Measurements from ENCODE around the gene CEP44.
"Not testable (repeated sequence)": the region's sequence is repeated elsewhere in the genome, so short reads cannot be mapped to it uniquely, and the experiment has no call there.

CEP44 gene

DNA sequence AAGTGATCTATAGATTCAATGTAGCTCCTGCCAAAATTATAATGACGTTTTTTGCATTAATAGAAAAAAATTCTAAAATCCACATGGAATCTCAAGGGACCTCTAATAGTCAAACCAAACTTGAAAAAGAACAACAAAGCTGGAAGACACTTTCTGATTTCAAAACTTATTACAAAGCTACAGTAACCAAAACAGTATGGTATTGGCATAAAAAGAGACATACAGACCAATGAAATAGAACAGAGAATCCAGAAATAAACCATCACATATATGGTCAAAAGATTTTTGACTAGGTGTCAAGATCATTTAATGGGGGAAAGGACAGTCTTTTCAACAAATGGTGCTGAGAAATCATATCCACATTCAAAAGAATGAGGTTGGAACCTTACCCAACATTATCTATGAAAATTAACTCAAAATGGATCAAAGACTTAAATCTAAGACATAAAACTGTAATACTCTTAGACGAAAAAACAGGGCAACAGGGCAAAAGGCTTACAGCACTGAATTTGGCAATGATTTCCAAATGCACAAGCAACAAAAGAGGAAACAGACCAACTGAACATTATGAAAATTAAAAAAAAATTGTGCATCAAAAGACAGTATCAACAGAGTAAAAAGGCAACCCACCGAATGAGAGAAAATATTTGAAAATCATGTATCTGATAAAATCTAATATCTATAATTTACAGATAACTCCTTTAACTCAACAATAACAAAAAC is 4.1 kb upstream of the CEP44 start:
- DNase-seq (ENCODE audit: low read depth), result no peak

DNA sequence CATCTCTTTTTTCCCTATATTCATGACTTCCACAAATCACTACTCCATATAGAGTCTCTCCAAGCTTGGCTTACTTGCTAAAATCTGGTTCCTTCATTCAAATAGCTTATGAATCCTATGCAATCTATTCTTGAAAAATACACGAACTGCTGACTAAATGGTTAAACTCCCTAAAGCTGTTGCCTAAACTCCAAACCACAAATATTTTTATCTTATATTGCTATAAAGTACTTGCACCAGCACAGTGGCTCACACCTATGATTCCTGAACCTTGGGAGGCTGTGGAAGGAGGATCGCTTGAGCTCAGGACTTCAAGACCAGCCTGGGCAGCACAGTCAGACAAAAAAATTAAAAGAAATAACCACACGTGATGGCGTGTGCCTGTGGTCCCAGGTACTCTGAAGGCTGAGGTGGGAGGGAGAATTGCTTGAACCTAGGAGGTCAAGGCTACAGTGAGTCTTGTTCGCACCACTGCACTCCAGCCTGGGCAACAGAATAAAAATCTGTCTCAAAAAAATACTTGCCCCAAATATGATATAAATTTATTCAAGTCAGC is 2.5 kb upstream of the CEP44 start:
- no peak for DNase-seq (ENCODE audit: low read depth)

DNA sequence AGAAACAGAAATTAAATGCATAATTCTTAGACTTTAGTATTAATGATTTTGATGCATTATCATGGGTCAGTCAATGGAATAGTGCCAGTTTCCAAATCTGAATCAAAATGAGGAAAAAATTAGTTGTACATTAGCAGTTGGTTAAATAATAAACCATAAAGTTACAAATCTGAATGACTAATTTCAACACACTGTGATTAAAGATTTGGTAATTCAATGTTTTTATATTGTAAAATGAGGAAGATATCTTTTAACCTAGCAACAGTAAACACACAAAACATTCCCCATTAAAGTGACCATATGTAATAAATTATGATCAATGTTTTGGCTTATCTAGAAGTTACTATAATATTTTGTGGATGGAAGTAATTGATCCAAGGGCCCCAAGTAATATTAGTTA is 1.8 kb upstream of the CEP44 start:
- DNase-seq (ENCODE audit: low read depth), result no peak

GRCh38 chr4:174282836-174283506 is 740 bp upstream of the CEP44 start:
- peak; percentile 96 for DNase-seq (ENCODE audit: low read depth)

GRCh38 chr4:174284487-174284886 is 776 bp downstream of the CEP44 start:
- no peak for DNase-seq (ENCODE audit: low read depth)

DNA sequence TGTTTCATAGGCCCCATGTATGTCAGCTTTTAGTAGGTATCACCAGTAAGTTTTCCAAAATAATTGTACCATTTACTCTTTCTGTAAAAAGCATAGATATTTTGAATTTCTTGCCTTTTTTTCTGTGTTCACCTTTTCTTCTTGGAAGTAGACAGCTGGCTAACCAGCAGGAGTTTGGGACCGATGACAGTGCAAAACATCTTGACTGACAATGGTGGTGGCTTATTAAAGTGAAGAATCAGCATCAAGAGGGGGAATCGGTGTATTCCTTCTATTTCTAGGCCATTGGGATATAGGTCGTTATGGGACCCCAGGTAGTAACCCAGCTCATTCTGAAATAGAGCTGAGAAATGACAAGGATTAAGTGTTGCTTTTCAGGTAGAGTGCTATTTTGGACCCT is 3.2 kb downstream of the CEP44 start:
- DNase-seq (ENCODE audit: low read depth), result no peak

DNA sequence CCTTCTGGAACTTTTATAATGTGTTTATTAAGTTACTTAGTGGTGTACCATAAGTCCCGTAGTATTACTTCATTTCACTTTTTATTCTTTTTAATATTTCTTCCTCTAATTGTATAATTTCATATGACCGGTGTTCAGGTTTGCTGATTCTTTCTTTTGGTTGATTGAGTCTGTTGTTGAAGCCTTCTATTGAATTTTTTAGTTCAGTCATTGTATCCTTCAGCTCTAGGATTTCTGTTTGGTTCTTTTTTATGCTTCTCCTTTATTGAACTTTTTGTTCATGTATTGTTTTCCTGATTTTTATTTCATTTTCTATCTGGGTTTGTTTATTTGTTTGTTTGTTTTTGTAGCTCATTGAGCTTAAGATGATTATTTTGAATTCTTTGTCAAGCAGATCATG is 8.8 kb downstream of the CEP44 start:
- DNase-seq (ENCODE audit: low read depth), result peak; percentile 10

DNA sequence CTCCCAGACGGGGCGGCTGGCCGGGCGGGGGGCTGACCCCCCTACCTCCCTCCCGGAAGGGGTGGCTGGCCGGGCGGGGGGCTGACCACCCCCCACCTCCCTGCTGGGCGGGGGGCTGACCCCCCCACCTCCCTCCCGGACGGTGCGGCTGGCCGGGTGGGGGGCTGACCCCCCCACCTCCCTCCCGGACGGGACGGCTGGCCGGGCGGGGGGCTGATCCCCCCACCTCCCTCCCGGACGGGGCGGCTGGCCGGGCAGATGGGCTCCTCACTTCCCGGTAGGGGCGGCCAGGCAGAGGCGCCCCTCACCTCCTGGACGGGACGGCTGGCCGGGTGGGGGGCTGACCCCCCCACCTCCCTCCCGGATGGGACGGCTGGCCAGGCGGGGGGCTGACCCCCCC is 10.9 kb downstream of the CEP44 start:
- DNase-seq (ENCODE audit: low read depth), result not testable (repeated sequence)

GRCh38 chr4:174295142-174295541 is 11.4 kb downstream of the CEP44 start:
- not testable (repeated sequence) for DNase-seq (ENCODE audit: low read depth)

DNA sequence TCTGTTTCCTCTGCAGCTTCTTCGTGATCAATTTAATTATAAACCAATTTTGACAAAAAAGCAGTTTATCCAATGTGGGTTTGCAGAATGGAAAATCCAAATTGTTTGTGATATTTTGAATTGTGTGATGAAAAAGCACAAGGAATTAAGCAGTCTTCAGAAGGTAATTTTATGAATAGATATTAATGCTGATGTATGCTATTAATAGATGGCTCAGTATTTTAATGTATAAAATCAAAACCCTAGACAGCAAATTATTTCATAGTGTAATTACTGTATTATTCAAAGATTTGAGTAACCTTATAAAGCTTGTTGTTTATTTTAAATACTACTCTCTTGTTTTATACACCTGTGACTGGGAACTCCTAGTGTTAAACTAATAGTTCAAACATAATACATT is 20.0 kb downstream of the CEP44 start:
- DNase-seq (ENCODE audit: low read depth), result no peak

DNA sequence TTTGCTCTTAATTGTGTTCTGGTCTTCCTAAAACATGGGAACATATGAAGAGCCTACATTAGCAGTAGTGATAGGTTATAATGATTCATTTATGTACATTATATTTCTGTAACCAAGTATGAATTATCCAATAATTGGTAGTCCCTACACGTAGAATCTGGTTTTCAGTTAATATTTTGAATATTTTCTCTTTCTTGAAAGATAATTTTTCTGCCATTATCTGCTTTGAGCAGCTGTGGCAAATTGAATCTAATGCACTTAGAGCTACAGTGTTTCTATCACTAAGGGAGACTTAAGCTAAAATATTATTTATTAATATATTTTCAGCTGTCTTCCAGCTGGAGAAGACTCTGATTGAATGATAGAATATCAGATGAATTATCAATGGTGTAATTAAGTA is 21.0 kb downstream of the CEP44 start:
- no peak for DNase-seq (ENCODE audit: low read depth)

- DNase-seq (ENCODE audit: low read depth), result no peak
Measured at GRCh38 chr4:174305961-174306360, 22.2 kb downstream of the CEP44 start.

- DNase-seq (ENCODE audit: low read depth), result no peak
Measured at GRCh38 chr4:174307694-174308093, 24.0 kb downstream of the CEP44 start.

DNA sequence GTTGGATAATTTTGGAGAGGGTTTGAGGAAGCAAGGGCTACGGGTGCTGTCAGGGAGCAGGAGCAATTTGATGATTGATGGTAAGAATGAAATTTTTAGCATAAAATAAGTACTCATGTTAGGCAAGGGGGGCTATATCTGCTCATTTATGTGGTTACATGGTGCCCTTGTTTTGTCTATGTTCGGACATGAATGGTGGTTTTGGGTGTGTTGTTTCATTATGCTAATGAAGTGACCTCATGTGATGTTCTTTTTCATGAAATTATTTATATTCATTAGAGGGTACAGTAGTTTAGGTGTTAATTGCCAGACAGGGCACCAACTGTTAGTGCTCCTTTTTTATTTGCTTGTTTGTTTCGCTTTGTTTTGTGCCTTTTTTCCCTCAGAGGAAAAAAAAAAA is 29.3 kb downstream of the CEP44 start:
- DNase-seq (ENCODE audit: low read depth), result no peak

- no peak for DNase-seq (ENCODE audit: low read depth)
Measured at GRCh38 chr4:174314274-174314673, 30.6 kb downstream of the CEP44 start.

- DNase-seq (ENCODE audit: low read depth), result peak; percentile 85
Measured at GRCh38 chr4:174314770-174315169, 31.1 kb downstream of the CEP44 start.

DNA sequence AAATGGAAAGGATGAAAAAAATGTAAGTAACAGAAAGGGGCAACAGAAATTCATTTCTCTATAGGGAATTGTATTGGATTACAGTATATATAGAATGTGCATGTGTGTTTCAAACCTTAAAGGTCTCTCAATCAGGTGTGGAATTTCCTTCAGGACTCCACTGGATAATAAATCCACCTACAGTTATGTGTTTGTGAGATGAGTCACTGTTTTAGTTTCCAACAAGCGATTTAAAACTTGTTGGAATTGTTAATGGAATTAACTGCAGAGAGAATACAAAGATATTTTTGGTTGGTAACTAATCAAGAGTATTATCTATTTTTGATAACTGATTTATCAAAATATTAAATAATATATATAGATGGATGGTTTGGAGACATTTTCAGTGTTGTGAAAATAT is 32.8 kb downstream of the CEP44 start:
- DNase-seq (ENCODE audit: low read depth), result peak; percentile 38

DNA sequence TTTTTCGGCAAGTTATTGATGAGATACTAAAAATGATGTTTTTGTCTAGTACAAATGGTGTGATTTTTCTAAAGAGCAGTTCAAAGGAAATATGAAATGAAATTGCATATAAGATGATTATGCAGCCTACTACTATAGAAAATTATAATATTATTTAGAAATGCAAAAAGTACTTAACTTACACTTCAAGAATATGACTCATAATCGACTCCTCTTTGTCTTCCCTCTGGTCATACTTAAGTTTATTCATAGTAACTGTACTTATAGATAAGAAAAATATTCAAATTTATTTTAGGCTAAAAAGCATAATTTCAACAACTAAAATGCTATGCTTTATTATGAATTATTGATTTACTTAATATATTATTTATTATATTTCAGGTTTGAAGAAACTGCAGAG is 33.2 kb downstream of the CEP44 start:
- peak; percentile 36 for DNase-seq (ENCODE audit: low read depth)

- DNase-seq (ENCODE audit: low read depth), result no peak
Measured at GRCh38 chr4:174317531-174317930, 33.8 kb downstream of the CEP44 start.

GRCh38 chr4:174318829-174319764 is 35.4 kb downstream of the CEP44 start:
- DNase-seq (ENCODE audit: low read depth), result peak; percentile 38

DNA sequence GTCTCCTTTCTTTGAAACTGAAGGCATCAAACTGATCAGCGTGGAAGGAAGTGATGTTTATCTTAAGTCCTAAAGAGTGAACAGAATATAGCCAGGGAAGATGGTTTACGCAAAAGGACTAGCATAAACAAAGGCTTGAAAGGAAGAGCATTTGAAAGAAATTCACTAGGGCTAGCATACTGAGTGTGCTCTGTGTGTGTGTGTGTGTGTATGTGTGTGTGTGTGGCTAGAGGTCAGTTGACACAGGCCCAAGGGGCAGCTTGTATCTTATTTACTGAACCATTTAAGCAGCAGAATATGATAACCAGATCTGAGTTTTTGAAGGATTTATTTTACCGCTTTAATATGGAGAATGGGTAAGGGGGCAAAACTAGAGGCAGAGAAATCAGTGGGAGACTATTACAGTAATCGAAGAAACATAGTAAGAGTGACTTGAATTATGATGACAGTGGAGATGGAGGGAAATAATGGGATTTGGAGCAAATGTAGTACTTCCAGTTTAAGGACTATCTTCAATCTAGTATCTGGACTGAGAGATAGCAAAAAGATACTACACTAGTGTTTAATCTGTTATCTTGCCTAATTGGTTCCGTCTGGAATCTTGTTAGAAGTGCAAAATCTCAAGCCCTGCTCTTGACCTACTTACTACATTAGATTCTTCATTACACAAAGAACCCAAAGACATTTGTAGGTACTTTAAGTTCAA is 36.9 kb downstream of the CEP44 start:
- DNase-seq (ENCODE audit: low read depth), result no peak

DNA sequence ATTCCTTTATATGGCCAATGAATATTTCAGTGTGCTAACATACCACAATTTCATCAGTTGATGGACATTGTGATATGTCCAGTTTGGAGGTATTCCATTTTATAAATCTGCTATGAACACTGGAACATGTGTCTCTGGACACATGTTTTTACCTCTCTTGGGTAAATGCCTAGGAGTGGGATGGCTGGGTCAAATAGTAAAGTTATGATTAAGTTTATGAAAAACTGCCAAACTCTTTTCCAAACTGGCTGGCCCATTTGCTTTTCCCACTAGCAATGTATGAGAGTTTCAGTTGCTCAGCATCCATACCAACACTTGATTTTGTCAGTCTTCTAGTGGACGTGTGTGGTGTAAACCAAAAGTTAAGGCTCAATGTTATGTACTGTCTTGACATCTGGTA is 40.5 kb downstream of the CEP44 start:
- no peak for DNase-seq (ENCODE audit: low read depth)
